HG03108 (cell line): Measurements from ENCODE around the gene DLGAP5.

ENCODE experiments used
- ATAC-seq: cut with Tn5 transposase; IDR thresholded peaks from one replicate; pipeline ENCODE4 v1.9.1; 2021; ENCODE audit warnings: moderate library complexity; ENCODE audit not compliant: unreplicated experiment

The DLGAP5 gene

DNA sequence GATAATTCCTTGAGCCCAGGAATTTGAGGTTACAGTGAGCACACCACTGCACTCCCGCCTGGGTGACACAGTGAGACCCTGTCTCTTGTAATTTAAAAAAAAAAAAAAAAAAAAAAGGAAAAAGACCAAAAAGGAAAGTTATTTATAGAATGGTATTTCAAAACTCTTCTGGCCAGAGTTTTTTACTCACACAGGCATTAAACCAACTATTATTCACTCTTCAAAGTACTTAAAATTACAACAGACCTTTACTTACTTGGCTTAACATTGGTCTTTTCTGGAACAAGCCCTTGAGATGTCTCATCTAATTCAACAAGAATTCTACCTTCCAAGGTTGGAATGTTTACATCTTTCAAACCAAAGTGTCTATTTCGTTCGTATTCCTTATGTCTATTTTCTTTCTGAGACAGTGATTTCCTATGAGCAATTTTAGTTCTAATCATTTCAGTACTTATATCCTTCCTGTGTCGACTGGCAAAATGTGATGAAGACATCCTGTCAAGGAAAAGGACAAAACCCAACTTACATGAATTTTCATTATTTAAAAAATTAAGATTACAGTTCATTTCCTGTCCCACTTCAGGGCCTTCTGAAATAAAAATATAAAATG lies 2.6 kb downstream of the DLGAP5 start:
- ATAC-seq = no peak

DNA sequence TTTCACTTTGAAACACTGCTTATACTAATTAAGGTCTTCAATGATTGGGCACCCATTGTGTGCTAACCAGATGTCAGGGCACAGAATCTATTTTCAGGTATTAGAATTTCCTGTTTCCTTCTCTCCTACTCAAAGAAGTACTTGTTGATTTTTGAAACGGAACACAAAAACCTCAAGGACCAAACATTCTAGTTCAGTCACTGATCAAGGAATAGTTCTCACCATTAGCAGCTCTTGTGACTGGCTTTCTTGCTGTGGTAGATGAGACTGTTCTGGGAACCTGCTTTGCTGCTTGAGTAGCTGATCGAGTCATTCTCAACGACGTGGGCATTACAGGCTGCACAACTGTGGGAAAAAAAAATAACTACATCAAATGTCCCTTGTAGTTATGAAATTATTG lies 11.0 kb downstream of the DLGAP5 start:
- peak; percentile 71 for ATAC-seq

DNA sequence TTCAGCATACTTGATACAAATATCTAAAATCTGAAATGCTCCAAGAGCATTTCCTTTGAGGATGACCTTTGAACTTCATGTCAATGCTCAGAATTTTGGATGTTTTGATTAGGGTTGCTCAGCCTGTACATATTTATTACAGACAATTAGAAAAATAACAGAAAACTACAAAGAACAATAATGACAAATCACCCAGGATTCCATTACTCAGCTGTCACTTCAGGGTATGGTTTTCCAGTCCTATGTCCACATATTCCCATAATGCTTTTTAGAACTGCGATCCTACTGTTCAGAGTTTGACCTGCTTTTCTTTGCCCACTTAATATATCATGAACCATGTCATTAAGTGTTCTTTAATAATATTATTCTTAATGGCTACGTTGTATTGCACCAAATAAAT lies 11.4 kb downstream of the DLGAP5 start:
- no peak for ATAC-seq

DNA sequence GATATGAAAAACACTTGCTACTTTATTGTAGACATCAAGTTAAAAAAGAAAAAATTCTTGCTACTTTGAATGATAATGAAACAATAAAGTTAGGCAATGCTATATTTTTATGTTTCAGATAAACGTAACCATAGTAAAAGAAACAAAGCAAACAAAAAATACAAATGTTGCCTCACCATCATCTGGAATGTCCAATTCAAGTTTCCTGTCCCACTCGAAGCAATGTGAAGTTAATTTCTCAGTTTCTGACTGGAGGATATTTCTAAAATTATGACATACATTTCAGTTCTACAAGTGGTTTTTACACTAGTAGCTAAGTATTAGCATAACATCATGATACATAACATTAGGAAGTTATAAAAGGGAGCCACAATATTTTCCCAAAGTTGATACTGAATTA lies 20.9 kb downstream of the DLGAP5 start:
- ATAC-seq = no peak

DNA sequence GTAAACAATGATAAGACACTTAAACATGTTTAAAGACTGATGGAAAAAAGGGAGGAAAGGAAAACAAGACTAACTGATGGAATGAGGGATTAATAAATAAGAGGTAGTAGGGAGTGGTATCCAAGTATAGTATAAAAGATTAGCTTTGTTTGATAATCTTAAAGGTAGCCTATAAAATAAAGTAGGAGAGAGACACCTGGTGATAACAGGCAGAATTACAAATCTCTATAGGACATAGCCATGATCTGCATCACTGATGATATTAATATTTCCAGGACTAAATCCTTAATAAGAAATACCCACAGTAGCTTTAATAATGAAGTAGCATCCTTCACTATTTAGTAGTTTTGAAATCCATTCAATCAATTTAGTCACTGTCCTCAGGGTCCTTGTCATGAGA lies 30.4 kb downstream of the DLGAP5 start:
- ATAC-seq = no peak

DNA sequence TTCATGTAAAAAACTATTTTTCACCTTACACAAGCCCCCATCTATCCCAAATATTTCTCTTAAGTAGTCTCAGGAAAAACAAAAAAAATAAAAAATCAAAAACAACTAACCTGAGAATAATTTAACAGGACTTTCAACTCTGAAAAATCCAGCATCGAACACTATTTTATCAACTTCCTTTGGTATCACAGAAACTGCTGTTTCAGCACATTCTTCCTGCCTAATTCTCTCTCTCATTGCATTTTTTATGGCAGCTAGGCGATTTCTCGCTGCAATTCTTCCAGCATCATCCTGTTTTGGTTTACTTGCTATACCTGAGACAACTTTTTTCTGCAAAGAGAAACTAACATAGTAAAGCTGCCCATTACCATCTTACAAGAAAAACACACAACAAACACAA lies 33.0 kb downstream of the DLGAP5 start:
- no peak for ATAC-seq

DNA sequence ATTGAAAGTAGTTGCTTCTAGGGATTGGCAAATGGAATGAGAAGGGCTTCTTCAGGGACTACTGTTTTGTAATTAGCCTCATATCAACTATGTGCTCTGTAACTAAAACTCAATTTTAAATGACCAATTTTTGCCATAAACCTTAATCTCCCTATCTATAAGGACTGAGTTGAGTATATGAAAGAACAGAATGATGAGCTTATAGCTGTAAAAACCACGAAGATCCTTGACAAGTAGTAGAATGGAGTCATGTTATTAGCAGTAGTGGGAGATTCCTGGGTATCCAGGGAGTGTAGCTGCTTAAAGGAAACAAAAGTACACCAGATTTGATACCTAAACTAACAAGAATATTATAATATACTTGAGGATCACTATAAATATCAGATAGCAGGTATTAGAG lies 34.3 kb downstream of the DLGAP5 start:
- no peak for ATAC-seq

DNA sequence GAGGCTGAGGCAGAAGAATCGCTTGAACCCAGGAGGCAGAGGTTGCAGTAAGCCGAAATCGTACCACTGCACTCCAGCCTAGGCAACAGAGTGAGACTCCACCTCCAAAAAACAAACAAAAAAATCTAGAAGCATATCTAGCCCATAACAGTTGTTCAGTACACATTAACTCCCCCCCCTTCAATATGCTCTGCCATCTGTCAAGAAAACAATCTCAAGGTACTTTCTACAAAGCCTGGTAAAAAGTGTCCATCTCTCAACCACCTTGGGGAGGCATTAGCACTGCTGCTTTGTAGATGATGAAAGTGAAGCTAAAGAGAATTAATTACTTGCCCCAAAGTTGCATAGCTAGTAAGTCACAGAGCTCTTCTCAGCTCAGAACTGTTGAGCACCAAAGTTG lies 37.4 kb downstream of the DLGAP5 start:
- ATAC-seq = no peak

DNA sequence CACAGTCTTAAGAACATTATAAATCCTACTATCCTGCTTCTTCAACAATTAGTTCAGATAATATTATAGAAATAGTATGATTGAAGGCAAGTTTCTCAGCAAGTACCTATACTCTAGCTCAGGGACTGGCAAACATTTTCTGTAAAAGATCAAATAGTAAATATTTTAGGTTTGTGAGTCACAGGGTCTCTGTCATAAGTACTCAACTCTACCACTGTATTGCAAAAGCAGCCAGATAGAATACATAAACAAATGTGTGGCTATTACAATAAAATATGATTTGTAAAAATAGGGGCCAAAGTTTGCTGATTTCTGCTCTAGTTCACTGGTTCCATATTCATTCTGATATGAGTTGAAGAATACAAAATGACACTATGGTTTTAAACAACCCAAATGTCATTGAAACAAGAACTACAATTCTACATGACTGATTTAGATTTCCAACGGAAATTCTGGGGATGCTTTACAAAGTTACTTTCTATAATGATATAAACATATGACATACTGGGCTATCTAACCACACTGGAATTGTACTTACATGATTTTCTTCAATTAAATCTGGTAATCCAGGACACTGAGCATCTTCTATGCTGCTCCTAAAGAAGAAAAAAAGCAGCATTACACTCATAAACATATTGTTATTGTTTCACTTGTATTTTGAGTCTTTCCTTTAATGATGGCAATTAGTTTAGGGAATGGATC lies 39.2 kb downstream of the DLGAP5 start:
- ATAC-seq = no peak

DNA sequence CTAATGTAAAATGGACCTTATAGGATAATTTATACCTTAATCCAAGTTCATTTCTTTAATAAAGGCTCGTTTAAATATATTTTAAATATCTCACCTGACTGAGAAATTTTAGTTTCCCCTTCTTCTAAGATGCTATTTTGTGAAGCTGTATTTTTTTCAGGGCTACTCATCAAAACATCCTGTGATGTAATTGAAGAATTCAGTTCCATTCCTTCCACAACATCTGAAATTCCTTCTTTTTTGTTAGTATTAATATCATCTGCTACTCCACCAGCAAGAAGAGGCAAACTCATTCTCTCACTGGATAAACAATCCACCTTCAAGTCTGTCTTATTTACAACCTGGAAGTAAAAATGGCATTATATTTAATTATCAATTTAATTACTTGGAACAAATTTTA lies 39.8 kb downstream of the DLGAP5 start:
- ATAC-seq = no peak

DNA sequence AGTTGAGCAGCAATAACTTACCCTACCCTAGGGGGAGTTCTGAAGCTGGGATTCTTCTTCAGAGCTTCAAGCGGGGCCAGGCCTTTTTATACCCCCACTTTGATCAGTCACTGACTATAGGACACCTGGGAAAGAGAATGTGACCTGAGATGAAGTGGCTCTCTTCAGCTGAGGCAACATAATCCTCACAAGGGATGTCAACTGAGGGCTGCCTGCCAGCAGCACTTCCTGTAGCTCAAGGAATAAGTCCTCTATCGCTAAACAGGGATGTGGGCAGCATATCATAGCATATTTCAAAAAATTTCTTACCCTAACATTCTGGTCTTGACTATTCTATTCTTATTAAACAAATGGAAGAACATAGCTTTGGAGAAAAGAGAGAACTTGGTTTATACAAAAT lies 45.0 kb downstream of the DLGAP5 start:
- ATAC-seq = no peak

DNA sequence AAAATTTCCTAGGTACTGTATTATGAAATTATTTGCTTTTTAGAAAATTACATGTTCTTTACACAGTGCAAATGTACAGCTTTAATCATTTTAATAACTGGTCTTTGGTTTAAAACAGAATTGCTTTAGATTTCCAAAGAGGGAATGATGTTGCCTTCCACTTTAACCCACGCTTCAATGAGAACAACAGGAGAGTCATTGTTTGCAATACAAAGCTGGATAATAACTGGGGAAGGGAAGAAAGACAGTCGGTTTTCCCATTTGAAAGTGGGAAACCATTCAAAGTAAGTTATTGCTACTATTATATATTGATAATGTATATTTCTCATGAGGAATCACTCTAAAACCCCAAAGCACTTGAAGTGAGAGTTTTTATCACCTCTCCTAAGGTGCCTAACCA lies 48.9 kb downstream of the DLGAP5 start:
- ATAC-seq = no peak

DNA sequence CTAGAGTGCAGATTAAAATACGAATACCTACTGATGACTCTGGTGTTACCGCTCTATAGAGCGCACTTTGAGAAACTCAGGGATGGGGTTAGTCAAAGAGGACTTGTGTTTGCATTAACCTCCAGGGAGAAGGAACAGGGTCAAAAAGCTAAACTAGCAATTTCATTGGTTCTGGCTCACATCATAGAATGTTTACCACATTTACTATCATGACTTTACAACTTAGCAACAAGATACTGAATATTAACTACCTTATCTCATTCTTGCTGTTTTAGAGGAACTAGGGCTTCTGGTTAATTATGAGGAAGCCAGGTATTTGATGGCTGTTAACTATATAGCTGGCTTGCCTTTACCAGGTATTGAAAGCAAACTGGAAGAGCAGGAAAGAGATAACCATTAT lies 49.6 kb downstream of the DLGAP5 start:
- no peak for ATAC-seq

DNA sequence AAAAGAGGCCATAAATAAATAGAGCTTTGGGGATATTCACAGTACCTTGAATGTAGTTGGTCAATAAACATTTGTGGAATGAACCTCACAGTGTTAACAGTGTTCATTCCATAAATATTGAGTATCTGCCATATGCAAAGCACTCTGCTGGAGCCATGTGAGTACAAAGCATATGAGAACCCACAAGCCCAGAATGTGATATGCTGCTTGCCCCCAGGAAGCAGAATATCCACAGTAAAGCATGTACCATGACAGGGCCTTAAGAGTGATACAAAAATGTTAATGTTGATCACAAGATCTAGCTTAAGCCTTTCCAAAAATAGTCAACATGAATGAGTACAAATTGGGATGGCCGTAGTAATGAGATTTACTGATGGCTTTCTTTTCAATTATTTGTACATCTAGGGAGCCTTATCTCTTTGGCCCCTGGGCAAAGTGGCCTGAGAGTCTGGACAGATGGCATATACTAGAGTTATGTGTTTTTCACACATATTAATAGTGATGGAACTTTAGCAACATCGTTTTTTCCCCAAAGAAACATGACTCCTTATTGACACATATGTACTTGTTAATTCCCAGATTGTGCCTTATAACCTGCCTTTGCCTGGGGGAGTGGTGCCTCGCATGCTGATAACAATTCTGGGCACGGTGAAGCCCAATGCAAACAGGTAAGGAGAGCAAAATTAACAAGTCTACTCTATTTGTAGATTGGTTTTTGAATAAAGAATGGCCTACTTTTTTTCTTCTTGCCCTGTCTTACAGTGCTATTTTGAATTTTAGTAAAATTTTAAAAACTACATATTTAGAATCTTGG lies 51.5 kb downstream of the DLGAP5 start:
- ATAC-seq = no peak

DNA sequence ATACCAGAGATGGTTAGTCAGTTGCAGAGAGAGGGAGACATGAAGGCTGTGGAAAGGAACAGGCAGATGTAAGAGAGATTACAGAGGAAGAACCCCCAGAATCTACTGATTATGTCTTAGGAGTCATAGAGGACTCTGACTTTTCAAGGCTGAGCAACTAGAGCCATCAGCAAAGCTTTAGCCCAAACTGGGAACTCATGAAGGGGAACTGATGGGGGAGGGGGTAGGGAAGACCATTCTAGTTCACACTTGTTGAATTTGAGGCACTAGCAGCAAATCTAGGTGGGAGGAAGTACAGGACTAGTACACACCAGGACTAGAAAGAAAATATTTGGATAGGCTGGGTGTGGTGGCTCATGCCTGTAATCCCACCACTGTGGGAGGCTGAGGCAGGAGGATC lies 52.2 kb downstream of the DLGAP5 start:
- no peak for ATAC-seq

DNA sequence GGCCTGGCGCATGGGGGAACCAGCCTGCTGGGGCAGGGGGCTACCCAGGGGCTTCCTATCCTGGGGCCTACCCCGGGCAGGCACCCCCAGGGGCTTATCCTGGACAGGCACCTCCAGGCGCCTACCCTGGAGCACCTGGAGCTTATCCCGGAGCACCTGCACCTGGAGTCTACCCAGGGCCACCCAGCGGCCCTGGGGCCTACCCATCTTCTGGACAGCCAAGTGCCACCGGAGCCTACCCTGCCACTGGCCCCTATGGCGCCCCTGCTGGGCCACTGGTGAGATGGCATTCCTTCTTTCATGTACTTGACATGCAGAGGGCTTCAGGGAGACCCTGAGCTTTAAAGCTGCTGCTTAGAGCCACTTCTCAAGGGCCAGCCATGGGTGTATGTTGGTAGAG lies 53.3 kb downstream of the DLGAP5 start:
- ATAC-seq = no peak

DNA sequence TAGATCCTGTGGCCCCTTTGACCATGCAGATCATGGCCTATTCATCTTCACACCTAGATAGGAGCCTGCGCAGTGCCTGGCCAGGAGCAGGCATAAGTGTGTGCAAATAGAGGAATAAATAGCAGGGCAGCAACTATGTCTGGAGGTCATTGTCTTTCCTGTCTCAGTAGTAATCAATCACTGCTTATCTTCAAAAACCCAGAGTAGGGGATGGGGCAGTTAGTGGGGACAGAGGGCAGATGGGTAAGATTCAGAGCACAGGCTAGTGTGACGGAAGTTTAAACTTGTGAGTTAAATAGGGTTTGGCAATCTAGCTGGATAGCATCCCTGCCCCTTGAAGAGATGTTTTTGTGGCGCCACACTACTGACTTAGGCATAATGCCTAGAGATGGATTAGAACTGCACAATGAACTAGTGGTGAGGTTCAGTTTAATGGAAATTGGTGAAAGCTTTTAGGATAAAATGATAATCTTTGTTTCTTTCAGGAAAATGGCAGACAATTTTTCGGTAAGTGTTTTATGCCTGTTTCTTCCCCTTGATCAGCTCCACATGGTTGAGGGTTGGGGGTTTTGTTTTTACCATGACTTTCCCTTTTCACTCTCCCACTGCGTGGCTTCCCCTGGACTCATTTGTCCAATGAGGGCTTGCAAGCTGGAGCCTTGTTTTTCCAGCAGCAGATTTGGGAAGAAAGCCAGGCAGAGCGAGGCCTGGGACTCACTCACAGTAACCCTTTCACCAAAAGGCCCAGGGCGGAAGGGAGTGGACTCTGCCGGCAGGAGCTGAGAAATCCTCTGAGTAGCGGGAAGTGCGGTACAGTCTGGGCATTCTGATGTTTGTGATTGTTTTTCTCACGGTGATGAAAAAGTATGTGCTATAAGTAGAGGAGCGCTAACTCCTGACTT lies 54.2 kb downstream of the DLGAP5 start:
- ATAC-seq = no peak

DNA sequence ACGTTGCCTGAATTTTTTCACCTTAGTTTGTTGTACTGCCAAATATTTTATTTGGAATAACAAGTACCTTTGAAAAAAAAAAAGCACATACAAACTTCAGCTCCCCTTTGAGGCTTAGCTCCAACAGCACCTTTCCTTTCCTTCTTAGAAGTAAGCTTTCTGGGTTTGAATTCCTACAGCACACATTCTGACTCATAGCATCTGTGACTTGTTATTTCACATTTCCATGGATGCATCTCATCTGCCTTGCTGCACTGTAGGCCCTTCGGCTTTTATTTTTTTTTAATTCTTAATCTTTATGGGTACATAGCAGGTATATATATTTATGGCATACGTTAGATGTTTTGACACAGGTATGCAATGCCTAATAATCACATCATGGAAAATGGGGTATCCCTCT lies 55.1 kb downstream of the DLGAP5 start:
- no peak for ATAC-seq

DNA sequence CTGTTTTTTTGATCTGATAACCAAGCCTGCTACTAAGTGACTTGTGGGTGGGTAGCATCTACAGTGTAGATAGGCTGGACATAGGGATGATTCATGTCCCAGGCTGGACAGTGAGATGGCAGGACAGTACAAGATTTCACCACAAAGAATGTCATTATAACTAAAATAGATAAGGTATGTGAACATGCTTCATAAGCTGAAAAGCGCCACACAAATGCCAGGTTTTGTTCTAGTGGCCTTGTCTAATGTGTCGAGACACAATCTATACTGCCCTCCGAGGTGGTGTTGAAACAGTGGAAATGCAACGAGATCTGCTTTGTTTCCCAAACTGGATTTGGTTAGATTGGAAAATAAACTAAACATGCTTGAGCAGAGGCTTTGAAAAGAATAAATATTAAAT lies 58.0 kb downstream of the DLGAP5 start:
- ATAC-seq = no peak

DNA sequence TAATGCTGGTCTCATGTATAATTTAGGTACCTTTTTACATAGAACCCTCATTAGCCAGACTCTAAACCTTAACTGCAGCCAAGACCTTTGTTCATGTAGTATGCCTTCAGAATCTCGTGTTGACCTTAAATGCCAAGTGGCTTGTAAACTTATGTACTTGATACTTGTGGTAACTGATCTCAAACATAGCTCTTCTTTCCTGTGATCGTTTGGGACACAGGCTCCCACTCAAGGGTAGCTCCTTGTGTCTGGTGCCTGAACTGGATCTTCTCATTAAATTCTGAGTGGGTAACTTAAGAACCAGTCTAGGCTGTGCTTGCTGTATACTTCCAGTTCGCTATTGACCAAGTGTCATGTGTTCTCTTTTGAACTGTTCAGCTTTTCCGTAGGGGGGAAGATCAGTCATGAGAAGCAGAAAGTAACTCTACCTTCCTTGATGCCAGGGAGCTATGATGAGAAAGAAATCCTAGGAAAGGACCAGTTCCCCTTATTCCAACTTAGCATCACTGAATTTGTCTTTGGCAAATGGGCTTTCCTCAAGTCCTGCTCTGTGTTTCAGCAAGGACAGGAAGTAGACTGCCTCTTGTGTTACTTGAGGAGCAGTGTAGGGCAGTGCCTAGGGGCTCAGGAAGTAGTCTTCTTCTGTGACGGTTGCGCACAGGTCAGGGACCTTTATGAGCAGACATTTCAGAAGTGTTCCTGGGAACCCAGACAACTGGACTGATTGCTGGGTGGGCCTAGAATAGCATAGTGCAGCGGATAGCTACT lies 59.8 kb downstream of the DLGAP5 start:
- no peak for ATAC-seq

DNA sequence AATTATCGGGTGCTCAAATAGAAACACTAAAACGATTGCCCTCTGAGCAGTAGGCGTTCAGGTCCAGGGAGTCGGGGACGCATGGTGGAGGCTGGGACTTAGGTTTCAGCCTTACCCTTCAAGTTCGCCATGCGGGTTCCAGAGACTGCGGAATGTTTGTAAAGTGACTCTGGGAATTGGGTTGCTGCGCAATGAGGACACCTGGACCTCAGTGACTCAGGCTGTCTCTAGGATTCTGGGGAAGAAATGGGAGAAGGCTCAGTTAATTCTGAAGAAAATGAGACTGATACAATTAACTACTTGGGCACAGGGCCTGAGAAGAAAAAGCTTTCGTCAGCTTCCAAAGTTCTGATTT lies 61.2 kb downstream of the DLGAP5 start:
- ATAC-seq = no peak
